Mammary epithelial cell (primary cell): ENCODE measurements around the gene GRB10.

Experiments used
- CTCF ChIP-seq, 2 donors: IDR thresholded peaks in 1 of 2; conservative IDR thresholded peaks in 1 of 2; 2 replicates each; pipeline ENCODE4 v1.5.1; 2011 to 2012; ENCODE audit warnings: inconsistent platforms in 2 of 2, low read length in 2 of 2, mild to moderate bottlenecking in 2 of 2, control low read depth in 1 of 2, low read depth in 1 of 2; ENCODE audit not compliant: insufficient read depth in 1 of 2; ENCODE audit errors: extremely low read depth in 1 of 2
- EZH2 ChIP-seq: IDR thresholded peaks from 2 replicates; pipeline ENCODE4 v1.6.1; 2012; ENCODE audit warnings: low read length, inconsistent platforms, borderline replicate concordance

GRCh38 chr7:50742401-50742800 lies 40.3 kb downstream of the GRB10 start:
- TF ChIP-seq CTCF (conservative IDR thresholded peaks at IDR 0.05 in 1 of 2, IDR thresholded peaks at IDR 0.05 in 1 of 2; ENCODE audit: extremely low read depth in 1 of 2, insufficient read depth in 1 of 2, low read depth in 1 of 2, low read length in 2 of 2), result no peak
- no peak for TF ChIP-seq EZH2
